H9 (cell line): ENCODE data around the gene FEN1. TPM values are rescaled to one million over a fixed set of nuclear protein-coding genes. Genes with fewer than 3 reads are reported as not detected.

Source experiments
- DNase-seq: peaks from one replicate; pipeline ENCODE4 v3.0.0-alpha.2; 2017
- H2AFZ ChIP-seq: one replicate; pipeline ENCODE4 v1.6.1; 2013; ENCODE audit warnings: mild to moderate bottlenecking, low read length, control low read depth, moderate library complexity
- H2AK5ac ChIP-seq: 2 replicates; pipeline ENCODE4 v1.6.1; 2013; ENCODE audit warnings: low read length, control low read depth, mixed read lengths; ENCODE audit not compliant: insufficient read length
- H2BK120ac ChIP-seq: one replicate; pipeline ENCODE4 v1.6.1; 2013; ENCODE audit warnings: low read depth, mild to moderate bottlenecking, low read length, control low read depth, inconsistent platforms; ENCODE audit not compliant: poor library complexity, severe bottlenecking
- H2BK12ac ChIP-seq: 2 replicates; pipeline ENCODE4 v1.6.1; 2013; ENCODE audit warnings: low read length, control low read depth, mixed read lengths, low read depth; ENCODE audit not compliant: insufficient read length
- H2BK15ac ChIP-seq: 2 replicates; pipeline ENCODE4 v1.6.1; 2013; ENCODE audit warnings: low read depth, low read length, control low read depth
- H2BK20ac ChIP-seq: one replicate; pipeline ENCODE4 v1.6.1; 2013; ENCODE audit warnings: low read depth, mild to moderate bottlenecking, low read length, control low read depth, inconsistent platforms; ENCODE audit not compliant: poor library complexity, severe bottlenecking
- H2BK5ac ChIP-seq: 2 replicates; pipeline ENCODE4 v1.6.1; 2013; ENCODE audit warnings: low read length, control low read depth, mixed read lengths; ENCODE audit not compliant: insufficient read length
- H3K14ac ChIP-seq: 2 replicates; pipeline ENCODE4 v1.6.1; 2013; ENCODE audit warnings: low read length, control low read depth; ENCODE audit not compliant: insufficient read depth
- H3K18ac ChIP-seq: 2 replicates; pipeline ENCODE4 v1.6.1; 2013; ENCODE audit warnings: low read depth, mild to moderate bottlenecking, mixed read lengths, low read length, control low read depth; ENCODE audit not compliant: insufficient read length
- H3K23ac ChIP-seq: 2 replicates; pipeline ENCODE4 v1.6.1; 2013; ENCODE audit warnings: low read length, control low read depth, mixed read lengths, low read depth; ENCODE audit not compliant: insufficient read length
- H3K23me2 ChIP-seq: 2 replicates; pipeline ENCODE4 v1.6.1; 2013; ENCODE audit warnings: low read depth, mild to moderate bottlenecking, mixed read lengths, low read length, control low read depth; ENCODE audit not compliant: insufficient read length, poor library complexity, severe bottlenecking
- H3K27ac ChIP-seq: 2 replicates; pipeline ENCODE4 v1.5.1; 2013; ENCODE audit warnings: low read length, control low read depth, mixed read lengths, low read depth; ENCODE audit not compliant: insufficient read length
- H3K27me3 ChIP-seq: 2 replicates; pipeline ENCODE4 v1.6.1; 2013; ENCODE audit warnings: low read length, control low read depth, inconsistent platforms; ENCODE audit not compliant: insufficient read depth
- H3K4ac ChIP-seq: 2 replicates; pipeline ENCODE4 v1.6.1; 2013; ENCODE audit warnings: low read depth, mild to moderate bottlenecking, control low read depth, inconsistent platforms, low read length, moderate library complexity
- H3K4me1 ChIP-seq: 2 replicates; pipeline ENCODE4 v1.6.1; 2013; ENCODE audit warnings: low read length, control low read depth, inconsistent platforms; ENCODE audit not compliant: insufficient read depth
- H3K4me2 ChIP-seq: 2 replicates; pipeline ENCODE4 v1.6.1; 2013; ENCODE audit warnings: low read length, control low read depth, mixed read lengths; ENCODE audit not compliant: insufficient read length, insufficient read depth
- H3K56ac ChIP-seq: 2 replicates; pipeline ENCODE4 v1.6.1; 2013; ENCODE audit warnings: low read depth, mild to moderate bottlenecking, mixed read lengths, low read length, control low read depth; ENCODE audit not compliant: insufficient read length
- H3K79me1 ChIP-seq: 2 replicates; pipeline ENCODE4 v1.6.1; 2013; ENCODE audit warnings: low read depth, mild to moderate bottlenecking, moderate library complexity, low read length, control low read depth, inconsistent platforms; ENCODE audit not compliant: insufficient read depth, poor library complexity, severe bottlenecking
- H3K79me2 ChIP-seq: 2 replicates; pipeline ENCODE4 v1.6.1; 2013; ENCODE audit warnings: low read length, control low read depth, inconsistent platforms; ENCODE audit not compliant: insufficient read depth
- H3K9ac ChIP-seq: 2 replicates; pipeline ENCODE4 v1.6.1; 2013; ENCODE audit warnings: low read length, control low read depth, mixed read lengths; ENCODE audit not compliant: insufficient read length; ENCODE audit errors: extremely low read depth
- H3K9me3 ChIP-seq: one replicate; pipeline ENCODE4 v1.6.1; 2013; ENCODE audit warnings: low read depth, low read length, inconsistent platforms; ENCODE audit not compliant: control insufficient read depth
- H3T11ph ChIP-seq: one replicate; pipeline ENCODE4 v1.6.1; 2013; ENCODE audit warnings: mild to moderate bottlenecking, low read length, control low read depth, inconsistent platforms
- H4K20me1 ChIP-seq: one replicate; pipeline ENCODE4 v1.6.1; 2013; ENCODE audit not compliant: control insufficient read depth, insufficient read length, insufficient read depth
- H4K5ac ChIP-seq: 2 replicates; pipeline ENCODE4 v1.6.1; 2013; ENCODE audit warnings: low read depth, mild to moderate bottlenecking, mixed read lengths, low read length, control low read depth; ENCODE audit not compliant: insufficient read length
- H4K8ac ChIP-seq: replicated peaks from 2 replicates; pipeline ENCODE4 v1.6.1; 2013; ENCODE audit warnings: low read length, control low read depth, mixed read lengths, low read depth; ENCODE audit not compliant: insufficient read length
- H4K91ac ChIP-seq: 2 replicates; pipeline ENCODE4 v1.6.1; 2013; ENCODE audit warnings: low read depth, mild to moderate bottlenecking, moderate library complexity, mixed read lengths, low read length, control low read depth; ENCODE audit not compliant: insufficient read length
- H3K27ac Mint-ChIP-seq, 3 experiments: 2 replicates in 2 of 3; 3 replicates in 1 of 3; pipeline ENCODE4 v1.8.0; 2020 to 2021; ENCODE audit warnings: mixed read lengths in 3 of 3, mild to moderate bottlenecking in 1 of 3, moderate library complexity in 1 of 3
- H3K27me3 Mint-ChIP-seq: 2 replicates; pipeline ENCODE4 v1.8.0; 2021; ENCODE audit warnings: low read depth, mild to moderate bottlenecking, moderate library complexity, mixed read lengths
- H3K36me3 Mint-ChIP-seq, 3 experiments: 2 replicates in 2 of 3; 3 replicates in 1 of 3; pipeline ENCODE4 v1.8.0; 2020 to 2021; ENCODE audit warnings: low read depth in 3 of 3, mixed read lengths in 3 of 3; ENCODE audit not compliant: insufficient read depth in 1 of 3
- H3K4me1 Mint-ChIP-seq, 2 experiments: 2 replicates each; pipeline ENCODE4 v1.8.0; 2020; ENCODE audit warnings: mixed read lengths in 2 of 2
- H3K4me3 Mint-ChIP-seq, 2 experiments: 2 replicates in 1 of 2; 3 replicates in 1 of 2; pipeline ENCODE4 v1.8.0; 2020 to 2021; ENCODE audit warnings: mild to moderate bottlenecking in 2 of 2, mixed read lengths in 2 of 2, moderate library complexity in 1 of 2
- H3K9me3 Mint-ChIP-seq, 2 experiments: 2 replicates in 1 of 2; 3 replicates in 1 of 2; pipeline ENCODE4 v1.8.0; 2020; ENCODE audit warnings: mild to moderate bottlenecking in 2 of 2, mixed read lengths in 2 of 2, moderate library complexity in 1 of 2
- CTCF ChIP-seq: fragments of 200-600 bp; sonication (generic); conservative IDR thresholded peaks from 3 replicates; pipeline ENCODE4 v1.8.0; 2021; ENCODE audit warnings: antibody characterized with exemption, mild to moderate bottlenecking
- WGBS: extraction: QIAGEN DNeasy Blood & Tissue Kit; methylation state at CpG from one replicate; pipeline ENCODE4 v1.1.7; 2013; ENCODE audit warnings: missing lambda C conversion rate, low lambda C conversion rate, mixed read lengths; ENCODE audit not compliant: insufficient read length; ENCODE audit errors: extremely low coverage; 5-methylcytosine and 5-hydroxymethylcytosine counted together
- total RNA-seq: library from RNA; stranded (reverse); gene quantifications from 2 replicates; pipeline ENCODE4 v1.2.1, GENCODE V29; 2021

Gene FEN1
- total RNA-seq, 1 experiment from 2014 or later: 114 TPM

- Histone ChIP-seq H3K23ac (no peak overlapping the region), H2AFZ (no peak overlapping the region), H3K14ac (no peak overlapping the region), H2BK15ac (no peak overlapping the region), H4K8ac (no peak overlapping the region), H3K27ac (no peak overlapping the region), H3K27me3 (no peaks in the 10 kb centered on the region; the same call in 1 of the 2 replicates), H3K79me1 (no peaks in the 10 kb centered on the region), H4K5ac (no peak overlapping the region), H3K23me2 (no peaks in the 10 kb centered on the region), H2BK120ac (no peak overlapping the region), H2BK5ac (no peak overlapping the region), H2BK12ac (no peak overlapping the region), H3K79me2 (no peaks in the 10 kb centered on the region), H3K18ac (no peak overlapping the region), H2AK5ac (no peak overlapping the region), H2BK20ac (no peak overlapping the region), H3K4ac (no peak overlapping the region), H3K9ac (no peak overlapping the region), H3K4me1 (peaks cover 2% of the 10 kb centered on the region; the same call in 1 of the 2 replicates), H4K91ac (no peak overlapping the region), H4K20me1 (no peaks in the 10 kb centered on the region), H3T11ph (no peak overlapping the region), H3K9me3 (no peaks in the 10 kb centered on the region), H3K4me2 (no peak overlapping the region), H3K56ac (no peak overlapping the region)
- peak; percentile 89 for TF ChIP-seq CTCF
- H3K9me3 Mint-ChIP-seq: no peaks in the 10 kb centered on the region; a peak in 1 of 5 replicates
- H3K27ac Mint-ChIP-seq: 0 out of 7 replicates have a peak overlapping the region, but pooled peaks of 1 of the 3 experiments have one; percentile 10
- H3K27me3 Mint-ChIP-seq: peaks cover 22% of the 10 kb centered on the region
- no CpG with 5 or more reads among the region's 19 CpGs for WGBS
- peaks cover 30 to 46% of the 10 kb centered on the region in 2 experiments for H3K4me1 Mint-ChIP-seq
- H3K4me3 Mint-ChIP-seq: no peak overlapping the region
- DNase-seq: peak; percentile 89
- H3K36me3 Mint-ChIP-seq: peaks cover 0 to 4% (median 0%) of the 10 kb centered on the region in 3 experiments; a peak in 2 of 7 replicates
Observed at GRCh38 chr11:61747192-61747966, 45.3 kb upstream of the FEN1 start.
